ENCODE results near the gene USPL1. TPM values are rescaled to one million over a fixed set of nuclear protein-coding genes. Genes with fewer than 3 reads are reported as not detected.
"Not testable (repeated sequence)": the region's sequence is repeated elsewhere in the genome, so short reads cannot be mapped to it uniquely, and the experiment has no call there.

The USPL1 gene
- total RNA-seq, 1 donor from 2014 or later = 17.1 TPM

DNA sequence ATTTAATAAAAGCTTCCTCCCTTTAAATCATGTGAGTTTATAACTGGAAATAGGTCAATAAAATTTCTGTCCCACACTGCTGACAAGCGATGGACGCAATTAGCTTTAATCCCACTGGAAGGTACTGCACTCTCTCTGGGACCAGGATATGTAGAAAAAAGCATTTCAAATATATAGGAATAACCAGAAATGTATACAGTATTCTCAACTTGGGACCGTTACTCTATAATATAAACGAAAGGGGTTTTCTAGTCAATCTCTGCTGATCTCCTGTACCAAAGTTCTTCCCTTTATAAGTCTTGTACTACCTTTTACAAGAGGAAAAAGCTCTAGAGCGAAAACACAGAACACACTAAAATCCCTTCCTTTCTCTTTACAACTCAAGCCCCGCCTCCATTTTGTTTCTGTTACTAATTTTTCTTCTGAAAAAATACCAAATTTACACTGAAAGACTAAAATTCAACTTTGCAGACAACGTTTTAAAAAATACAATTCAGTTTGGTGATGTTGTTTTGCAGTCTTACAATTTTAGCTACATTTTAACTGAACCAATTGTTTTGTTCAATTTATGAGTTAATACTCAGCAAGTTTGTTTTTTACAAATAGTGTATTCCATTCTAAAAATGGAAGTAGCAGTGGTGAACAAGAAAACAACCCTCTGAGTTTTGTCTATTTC is 1.7 kb upstream of the USPL1 start:
- no peak for DNase-seq (ENCODE audit: low spot score)

DNA sequence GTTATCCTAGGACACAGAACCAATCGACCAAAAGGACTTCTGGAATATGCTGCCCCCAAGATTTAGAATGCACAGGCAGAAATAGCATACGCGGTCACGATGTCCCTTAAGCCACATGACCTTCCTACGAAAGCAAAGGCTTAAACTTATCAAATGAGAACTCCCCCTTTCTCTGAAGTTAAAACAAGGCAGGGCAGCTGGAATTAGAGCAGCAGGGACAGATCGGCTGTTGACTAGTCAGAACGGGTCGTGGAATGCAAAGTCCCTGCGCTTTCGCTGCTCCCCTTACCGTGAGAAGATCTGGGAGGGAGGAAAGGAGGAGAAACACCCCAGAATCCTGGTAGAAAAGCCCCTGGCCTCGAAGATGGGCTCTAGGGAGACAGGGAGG is 799 bp upstream of the USPL1 start:
- DNase-seq (ENCODE audit: low spot score) = no peak

DNA sequence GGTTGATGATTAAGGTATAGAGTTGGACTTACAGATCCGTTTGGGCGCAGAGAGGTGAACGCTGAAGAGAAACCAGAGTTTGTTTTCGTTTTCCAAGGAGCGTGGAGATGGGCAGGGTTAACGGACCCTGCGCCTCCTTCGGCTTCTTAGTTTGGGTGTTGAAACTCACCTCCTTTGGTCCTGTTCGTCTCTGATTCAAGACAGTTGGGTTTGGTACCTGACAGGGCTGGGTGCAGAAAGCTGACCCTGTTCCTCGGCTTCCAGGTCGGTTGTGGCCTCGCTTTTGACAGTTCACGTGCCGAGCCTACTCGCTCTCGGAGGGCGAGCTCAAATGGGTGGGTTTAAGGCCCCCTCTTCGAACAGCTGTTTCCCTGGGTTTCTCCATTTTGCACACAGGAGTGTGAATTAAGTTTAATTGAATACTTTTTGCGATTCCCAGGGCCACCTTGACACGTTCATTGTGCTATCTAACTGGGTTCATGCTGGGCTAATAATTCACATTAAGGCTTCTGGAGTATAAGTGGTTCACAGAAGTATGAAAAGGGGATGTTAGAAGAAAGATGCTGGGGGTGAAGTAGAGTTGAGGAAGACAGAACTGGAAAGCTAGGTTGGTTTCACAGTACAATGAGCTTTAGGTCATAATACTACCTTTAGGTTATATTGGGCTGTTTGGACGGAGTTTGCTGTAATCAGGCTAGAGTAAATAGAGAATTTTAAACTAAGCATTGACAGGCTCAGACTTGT is 638 bp downstream of the USPL1 start:
- DNase-seq (ENCODE audit: low spot score) = no peak

DNA sequence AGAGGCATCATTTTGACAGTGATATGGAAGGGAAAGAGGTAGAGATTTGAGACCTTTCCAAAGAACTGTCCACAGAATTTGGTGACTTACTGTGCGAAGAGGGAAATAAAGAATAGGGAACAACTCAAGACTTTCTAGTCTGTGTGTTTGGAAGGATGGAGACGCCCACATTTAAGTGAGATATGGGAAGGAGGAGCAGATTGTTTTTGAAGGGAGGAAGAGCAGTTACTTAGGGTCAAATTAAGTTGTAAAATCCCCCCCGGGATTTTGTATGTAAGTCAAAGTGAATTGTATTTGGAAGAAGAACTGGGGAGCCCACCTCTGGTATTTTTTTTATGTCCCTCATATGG is 1.2 kb downstream of the USPL1 start:
- DNase-seq (ENCODE audit: low spot score) = no peak

DNA sequence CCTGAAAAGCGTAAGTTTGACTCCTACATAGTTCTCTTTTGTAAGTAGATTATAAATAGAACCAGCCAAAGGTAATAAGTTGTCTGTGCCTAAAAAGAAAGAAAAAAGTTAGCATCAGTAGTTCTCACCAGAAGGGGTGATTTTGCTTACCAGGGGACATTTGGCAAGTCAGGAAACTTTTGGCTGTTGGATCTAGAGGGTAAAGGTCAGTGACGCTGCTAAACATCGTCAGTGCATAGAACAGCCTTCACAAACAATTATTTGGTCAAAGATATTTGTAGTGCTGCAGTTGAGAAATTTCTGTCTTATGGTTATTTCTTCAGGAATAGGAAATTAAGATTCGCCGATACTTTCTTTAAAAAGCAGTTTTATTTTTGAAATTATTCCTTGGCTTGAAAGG is 2.0 kb downstream of the USPL1 start:
- DNase-seq (ENCODE audit: low spot score) = no peak

DNA sequence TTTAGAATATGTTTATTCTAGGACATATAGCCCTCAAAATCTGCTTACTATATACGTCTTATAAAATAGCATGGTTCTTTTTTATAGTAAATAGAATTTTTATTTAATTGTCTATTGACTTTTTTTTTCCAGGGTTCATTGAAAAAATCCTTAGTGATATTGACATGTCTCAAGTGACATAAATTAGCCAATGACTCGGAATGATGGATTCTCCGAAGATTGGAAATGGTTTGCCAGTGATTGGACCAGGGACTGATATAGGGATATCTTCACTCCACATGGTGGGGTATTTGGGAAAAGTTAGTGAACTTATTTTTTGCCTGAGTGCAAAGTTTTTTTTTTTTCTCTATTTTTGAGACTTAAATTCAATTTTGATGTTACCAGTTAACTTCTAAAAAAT is 3.2 kb downstream of the USPL1 start:
- DNase-seq (ENCODE audit: low spot score) = no peak

DNA sequence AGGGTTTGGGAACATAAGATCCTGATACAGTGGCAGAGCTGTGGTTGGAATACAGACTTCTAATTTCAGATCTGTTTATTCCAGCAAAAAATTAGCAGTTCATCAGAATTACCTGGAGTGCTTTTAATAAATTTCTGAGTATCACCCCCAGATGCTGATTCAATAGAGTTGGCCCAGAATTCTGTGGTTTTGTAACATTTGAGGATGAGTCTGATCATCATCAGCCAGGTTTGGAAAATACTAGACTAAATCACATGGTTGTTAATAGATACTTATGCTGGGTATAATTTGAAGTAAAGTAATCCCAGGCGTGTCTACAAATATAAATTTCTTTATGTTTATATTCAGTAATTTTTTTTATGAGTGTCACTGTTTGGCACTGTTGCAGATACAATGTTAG is 4.8 kb downstream of the USPL1 start:
- DNase-seq (ENCODE audit: low spot score) = no peak

DNA sequence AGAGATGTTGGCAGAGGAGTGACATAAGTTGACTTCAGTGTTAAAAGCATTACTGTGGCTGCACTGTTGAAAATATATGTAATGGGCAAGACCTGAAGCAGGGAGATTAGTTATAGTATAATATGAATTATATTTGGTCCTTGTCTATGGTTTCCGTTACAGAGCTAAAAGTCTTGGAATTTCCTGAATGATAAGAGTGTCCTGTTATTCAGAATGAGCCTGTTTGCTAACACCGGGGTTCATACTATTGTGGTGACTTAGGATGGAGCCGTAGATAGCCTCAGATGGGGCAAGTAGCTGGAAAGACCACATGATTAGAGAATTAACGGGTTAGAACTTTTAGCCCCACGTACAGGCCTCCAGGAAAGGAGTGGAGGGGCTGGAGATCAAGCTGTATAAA is 5.7 kb downstream of the USPL1 start:
- DNase-seq (ENCODE audit: low spot score) = no peak

DNA sequence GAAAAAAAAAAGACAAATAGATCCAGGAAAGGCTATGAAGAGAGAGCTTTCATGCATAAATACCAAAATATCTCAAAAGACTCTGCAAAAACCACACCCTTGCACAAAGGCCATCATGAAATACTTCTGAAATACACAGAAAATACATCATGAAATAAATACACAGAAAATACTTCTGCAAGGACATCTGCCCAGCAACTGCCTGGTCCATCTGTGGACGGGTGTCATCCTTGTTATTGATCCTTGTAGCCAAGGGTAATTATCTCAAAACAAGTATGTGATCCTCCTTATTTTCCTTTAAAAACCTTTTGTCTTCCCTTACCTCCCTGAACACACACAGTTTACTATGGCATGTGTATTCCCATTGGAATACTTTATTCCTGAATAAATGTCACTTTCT is 6.9 kb downstream of the USPL1 start:
- no peak for DNase-seq (ENCODE audit: low spot score)

DNA sequence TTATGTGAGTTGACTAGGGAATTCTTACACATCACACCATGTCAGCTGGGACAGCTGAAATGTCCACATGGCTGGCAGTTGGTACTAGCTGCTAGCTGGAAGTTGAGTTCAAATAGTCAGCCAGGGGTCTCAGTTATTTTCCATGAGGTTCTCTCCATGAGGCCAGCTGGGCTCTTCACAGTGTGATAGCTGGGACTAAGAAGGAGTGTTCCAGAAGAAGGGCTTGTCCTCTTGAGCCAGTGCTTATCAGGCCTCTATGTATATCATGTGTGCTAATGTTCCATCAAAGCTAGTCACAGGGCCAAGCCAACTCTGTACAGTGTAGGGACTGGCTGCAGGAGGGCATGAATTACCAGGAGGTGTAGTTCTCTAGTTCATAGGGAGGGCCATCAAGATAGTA is 11.8 kb downstream of the USPL1 start:
- DNase-seq (ENCODE audit: low spot score) = no peak

DNA sequence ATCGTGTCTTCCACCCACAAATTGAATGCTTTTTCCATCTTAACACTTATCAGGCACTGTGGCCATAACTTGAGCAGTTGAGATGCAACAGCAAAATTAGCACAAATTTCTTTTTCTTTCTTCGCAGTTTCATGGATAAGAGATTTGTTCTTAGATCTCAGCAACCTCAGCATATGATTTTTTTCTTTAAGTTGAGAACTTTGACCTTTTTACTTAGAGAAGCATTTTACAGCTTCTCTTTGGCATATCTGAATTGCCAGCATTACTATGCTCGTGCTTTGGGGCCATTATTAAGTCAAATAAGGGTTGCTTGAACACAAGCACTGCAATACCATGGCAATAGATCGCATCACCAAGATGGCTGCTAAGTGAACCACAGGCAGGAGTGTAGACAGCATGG is 16.1 kb downstream of the USPL1 start:
- DNase-seq (ENCODE audit: low spot score) = no peak

DNA sequence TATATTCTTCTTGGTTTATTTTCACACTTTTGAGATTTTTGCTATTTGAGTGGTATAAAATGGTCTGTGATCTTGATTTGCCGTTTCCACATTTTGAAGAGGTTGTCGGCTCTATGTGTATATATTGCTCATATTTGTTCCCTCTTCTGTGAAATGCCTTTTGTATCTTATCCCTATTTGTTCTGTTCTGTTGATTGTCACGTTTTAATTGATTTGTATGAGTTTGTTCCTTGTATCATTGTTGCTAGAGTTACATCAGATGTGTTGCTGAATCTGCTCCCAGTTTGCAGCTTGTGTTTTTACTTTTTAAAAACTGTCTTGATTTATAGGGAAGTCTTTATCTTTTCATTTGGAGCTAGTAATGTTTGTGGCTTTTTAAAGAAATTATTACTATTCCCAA is 17.1 kb downstream of the USPL1 start:
- DNase-seq (ENCODE audit: low spot score) = no peak

DNA sequence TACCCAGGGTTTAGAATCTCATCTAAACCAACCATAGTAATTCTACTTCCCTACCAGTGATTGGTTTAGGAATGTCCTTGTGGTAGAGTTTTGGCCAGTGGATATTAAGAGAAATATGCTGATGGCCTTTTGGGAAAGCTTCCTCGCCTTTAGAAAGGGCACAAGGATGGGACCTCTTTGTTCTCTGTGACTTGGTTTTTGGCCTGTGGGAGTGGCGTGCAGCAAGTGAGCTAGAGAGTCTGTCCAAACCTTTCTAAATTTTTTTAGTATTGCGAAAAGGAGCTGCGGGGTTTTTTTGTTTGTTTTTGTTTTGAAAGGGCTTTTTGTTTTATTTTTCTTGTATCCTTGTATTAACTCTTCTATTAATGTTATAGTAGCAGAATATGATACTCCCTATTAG is 20.6 kb downstream of the USPL1 start:
- DNase-seq (ENCODE audit: low spot score) = no peak

DNA sequence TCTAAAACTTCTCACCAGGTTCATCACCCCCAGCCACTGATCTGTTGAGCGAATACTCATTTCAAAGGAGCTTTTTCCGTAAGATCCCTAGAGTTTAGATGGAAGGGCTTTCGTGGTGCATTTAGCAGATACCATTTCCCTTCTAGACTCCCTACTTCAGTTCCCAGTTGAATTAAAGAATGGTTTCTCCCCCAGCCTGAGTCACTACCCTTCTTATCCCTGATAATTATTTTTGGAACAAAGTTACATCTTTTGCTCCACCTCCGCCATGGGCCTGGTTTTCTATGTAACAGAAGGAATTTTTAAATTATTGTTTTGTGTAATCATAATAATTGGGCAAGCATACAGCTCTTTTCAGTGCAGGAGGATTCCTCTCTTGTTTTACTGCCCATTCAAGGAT is 22.0 kb downstream of the USPL1 start:
- no peak for DNase-seq (ENCODE audit: low spot score)

DNA sequence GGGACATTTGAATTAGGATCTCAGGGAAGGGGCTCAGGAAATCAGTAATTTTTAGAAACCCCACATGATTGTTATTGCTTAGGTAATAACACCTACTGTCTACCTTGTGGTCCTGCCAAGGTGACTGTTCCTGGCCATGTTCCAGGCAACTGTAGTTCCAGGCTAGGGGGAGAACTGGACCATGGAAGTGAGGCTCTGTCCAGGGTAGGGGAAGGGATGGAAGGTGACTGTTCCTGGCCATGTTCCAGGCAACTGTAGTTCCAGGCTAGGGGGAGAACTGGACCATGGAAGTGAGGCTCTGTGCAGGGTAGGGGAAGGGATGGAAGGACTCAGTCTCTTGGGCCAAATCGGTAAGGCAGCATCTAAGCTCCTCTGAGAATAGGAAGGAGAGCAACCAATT is 23.5 kb downstream of the USPL1 start:
- DNase-seq (ENCODE audit: low spot score) = not testable (repeated sequence)

DNA sequence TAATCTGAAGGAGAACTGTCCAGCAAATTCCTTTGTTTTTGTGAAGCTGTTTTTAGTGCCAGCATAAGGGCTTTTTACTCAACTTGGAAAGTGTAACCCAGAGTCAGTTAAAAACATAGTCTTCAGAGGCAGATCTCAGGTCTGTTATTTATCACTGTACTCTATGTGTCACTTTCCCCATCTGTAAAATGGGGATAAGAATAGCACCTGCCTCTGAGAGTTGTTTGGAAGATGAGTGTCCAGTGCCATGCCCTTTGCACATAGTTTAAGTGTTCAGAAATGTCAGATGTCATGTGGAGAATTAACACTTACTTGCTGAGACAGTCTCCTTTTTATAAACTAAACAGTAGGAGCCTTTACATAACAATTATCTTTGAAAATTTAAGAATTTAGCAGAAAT is 27.9 kb downstream of the USPL1 start:
- DNase-seq (ENCODE audit: low spot score) = no peak

DNA sequence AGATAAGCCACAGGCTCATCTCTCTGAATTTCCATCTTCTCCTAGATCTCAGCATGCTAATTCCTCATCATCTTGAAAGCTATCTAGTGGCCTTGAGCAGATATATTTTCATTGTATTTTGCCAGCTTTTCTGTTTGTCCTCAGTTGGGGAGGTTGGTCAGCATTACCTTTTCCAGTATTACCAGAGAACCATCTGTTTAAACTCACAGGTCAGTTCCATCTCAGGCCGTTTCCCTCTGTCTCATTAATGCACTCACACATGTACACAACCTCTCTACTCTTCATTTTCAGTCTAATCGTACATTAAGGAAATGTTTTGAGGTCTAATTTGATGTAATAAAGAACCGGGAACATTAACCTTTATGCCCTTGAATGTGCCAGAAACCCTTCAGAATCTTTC is 29.7 kb downstream of the USPL1 start:
- no peak for DNase-seq (ENCODE audit: low spot score)

DNA sequence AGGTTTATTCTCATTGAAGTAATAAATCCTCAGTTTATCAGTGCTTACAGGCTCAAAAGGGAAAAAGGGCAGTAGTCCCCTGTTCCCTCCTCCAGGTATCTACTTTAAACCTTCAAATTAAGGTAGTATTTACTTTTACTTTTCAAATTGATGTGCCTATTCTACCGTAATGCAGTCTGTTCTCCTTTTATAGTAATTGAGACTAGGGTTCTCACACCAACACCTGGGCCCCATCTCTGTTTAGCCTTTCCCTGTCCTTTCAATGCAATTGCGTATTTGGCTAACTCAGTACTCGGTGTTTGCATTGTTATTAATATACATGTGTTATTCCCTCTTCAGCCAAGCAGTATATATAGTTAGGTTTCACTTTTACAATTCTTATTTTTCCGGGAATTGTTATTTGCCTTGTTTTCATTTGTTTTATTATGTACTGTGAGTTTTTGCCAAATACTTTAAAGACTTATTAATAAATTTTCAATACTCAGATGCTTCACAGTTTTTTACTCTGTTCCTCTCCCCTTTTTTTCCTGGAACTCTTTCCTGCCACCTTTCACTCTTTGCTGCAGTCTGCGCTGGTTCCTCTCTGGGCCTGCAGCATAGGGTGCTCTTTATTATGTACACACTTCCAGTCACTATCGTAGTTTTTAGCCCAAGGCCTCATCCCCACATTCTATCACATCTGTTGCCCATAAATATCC is 30.3 kb downstream of the USPL1 start:
- no peak for DNase-seq (ENCODE audit: low spot score)

DNA sequence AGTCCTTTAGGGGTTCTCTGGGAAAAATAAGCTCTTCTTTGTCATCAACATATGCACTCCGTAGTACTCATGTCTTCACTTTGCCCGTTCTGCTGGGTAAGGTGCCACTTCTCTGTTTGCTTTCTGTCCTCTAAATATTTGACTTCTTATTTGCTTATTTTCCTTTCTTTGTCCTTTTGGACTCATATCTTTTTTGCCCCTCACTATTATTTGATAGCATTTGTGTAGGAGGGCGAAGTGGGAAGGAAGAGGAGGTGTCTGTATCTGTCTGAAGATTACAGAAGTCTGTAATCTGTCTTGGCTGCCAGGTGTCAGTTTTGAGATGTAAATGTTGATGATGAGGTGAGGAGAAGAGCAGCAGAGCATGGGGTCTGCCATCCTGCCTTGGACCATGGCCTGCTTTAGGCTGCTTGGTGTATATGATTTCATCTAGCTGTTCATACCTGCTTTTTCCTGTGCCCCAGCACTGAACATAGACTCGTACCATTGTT is 30.8 kb downstream of the USPL1 start:
- DNase-seq (ENCODE audit: low spot score) = no peak

DNA sequence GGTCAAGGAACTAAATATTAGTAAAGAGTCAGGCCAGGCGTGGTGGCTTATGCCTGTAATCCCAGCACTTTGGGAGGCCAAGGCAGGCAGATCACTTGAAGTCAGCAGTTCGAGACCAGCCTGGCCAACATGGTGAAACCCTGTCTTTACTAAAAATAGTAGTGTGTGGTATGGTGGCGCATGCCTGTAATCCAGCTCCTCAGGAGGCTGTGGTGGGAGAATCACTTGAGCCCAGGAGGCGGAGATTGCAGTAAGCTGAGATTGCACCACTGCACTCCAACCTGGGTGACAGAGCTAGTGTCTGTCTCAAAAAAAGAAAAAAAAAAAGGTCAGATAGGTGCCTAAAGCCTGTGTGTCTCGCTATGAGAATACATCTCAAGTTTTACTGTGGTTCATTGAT is 33.9 kb downstream of the USPL1 start:
- not testable (repeated sequence) for DNase-seq (ENCODE audit: low spot score)

DNA sequence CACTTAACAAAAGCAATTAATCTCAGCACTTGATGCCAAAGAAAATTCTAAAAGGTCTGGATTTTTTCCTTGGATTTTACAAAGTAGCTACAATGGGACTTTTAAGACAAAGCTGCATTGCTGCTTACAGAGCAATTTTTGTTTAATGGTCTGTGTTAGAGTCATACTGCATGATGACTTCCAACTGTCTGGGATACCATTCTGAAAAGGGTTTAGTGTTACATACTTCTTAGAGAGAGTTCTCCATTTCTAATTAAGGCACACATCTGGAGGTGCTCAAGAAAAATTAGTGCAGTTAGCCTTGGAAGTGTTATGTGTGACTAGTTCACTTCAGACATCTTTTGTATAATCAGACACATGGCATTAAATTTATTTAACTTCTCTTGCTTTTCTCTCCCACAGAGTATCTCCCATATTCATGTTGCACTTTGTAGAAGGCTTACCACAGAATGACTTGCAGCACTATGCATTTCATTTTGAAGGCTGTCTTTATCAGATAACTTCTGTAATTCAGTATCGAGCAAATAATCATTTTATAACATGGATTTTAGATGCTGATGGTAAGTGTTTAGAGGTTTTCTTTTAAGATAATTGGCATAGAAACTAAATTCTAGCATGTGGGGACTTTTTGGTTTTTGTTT is 35.1 kb downstream of the USPL1 start:
- no peak for DNase-seq (ENCODE audit: low spot score)

DNA sequence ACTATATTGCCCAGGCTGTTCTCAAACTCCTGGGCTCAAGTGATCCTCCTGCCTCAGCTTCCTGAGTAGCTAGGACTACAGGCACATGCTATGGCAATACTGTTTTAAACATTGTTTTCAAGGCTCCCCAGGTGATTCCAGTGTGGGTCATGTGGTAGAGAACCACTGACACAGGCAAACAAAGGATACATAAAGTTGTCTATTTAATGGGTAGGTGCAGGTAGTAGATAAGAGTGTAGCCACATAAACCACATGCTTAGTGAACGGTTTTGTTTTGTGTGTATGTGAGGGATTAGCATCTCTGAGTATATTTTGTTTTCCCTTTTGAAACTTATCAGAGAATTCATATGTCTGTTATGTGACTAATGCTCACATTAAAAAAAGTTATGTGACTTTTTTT is 36.7 kb downstream of the USPL1 start:
- no peak for DNase-seq (ENCODE audit: low spot score)

Data from mesenteric fat pad (tissue), 1 donor.